Measurements from ENCODE around the gene ATP6V0E2. TPM values are rescaled to one million over a fixed set of nuclear protein-coding genes. Genes with fewer than 3 reads are reported as not detected.
A peak's percentile ranks its signal among the peaks of the same experiment; 100 is the strongest.

The ATP6V0E2 gene
- total RNA-seq, 1 donor from 2014 or later = 4.8 TPM

GRCh38 chr7:149838224-149838991, 35.4 kb upstream of the ATP6V0E2 start, which contains the start of gene ZNF862:
Gene ZNF862 (plus strand): TSS chr7:149838375. CDS start chr7:149838612, 237 bp downstream.
- peak; percentile 99 for DNase-seq (ENCODE audit: low spot score)

- DNase-seq (ENCODE audit: low spot score) = peak; percentile 36
Measured at GRCh38 chr7:149838992-149839408, 34.8 kb upstream of the ATP6V0E2 start.

- DNase-seq (ENCODE audit: low spot score) = no peak
Measured at GRCh38 chr7:149839933-149840332, 33.8 kb upstream of the ATP6V0E2 start.

DNA sequence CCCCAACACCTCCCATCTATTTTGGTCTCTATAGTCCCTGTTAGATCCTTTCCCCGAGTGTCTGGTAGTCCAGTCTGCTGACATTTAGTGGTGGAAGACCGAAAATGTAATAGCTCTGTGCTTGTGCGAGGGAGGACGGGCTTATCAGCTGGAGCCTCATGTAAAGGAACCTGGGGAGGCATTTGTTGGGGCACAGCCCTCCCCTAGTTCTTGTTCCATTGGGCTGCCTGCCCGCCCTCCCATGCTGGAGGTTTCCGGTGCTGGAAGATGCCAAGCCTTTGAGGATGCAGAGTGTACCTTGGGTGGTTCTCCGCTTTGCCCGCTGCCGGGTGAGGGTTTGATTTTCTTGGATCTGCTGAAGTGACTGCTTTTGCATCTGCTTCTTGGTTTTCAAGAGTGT, 30.2 kb upstream of the ATP6V0E2 start:
- DNase-seq (ENCODE audit: low spot score) = no peak

- DNase-seq (ENCODE audit: low spot score) = no peak
Measured at GRCh38 chr7:149844445-149844844, 29.3 kb upstream of the ATP6V0E2 start.

- DNase-seq (ENCODE audit: low spot score) = no peak
Measured at GRCh38 chr7:149845257-149845980, 28.4 kb upstream of the ATP6V0E2 start.

GRCh38 chr7:149846021-149846420, 27.7 kb upstream of the ATP6V0E2 start:
- no peak for DNase-seq (ENCODE audit: low spot score)

- no peak for DNase-seq (ENCODE audit: low spot score)
Measured at GRCh38 chr7:149846436-149847046, 27.2 kb upstream of the ATP6V0E2 start.

- no peak for DNase-seq (ENCODE audit: low spot score)
Measured at GRCh38 chr7:149849174-149849573, 24.6 kb upstream of the ATP6V0E2 start.

DNA sequence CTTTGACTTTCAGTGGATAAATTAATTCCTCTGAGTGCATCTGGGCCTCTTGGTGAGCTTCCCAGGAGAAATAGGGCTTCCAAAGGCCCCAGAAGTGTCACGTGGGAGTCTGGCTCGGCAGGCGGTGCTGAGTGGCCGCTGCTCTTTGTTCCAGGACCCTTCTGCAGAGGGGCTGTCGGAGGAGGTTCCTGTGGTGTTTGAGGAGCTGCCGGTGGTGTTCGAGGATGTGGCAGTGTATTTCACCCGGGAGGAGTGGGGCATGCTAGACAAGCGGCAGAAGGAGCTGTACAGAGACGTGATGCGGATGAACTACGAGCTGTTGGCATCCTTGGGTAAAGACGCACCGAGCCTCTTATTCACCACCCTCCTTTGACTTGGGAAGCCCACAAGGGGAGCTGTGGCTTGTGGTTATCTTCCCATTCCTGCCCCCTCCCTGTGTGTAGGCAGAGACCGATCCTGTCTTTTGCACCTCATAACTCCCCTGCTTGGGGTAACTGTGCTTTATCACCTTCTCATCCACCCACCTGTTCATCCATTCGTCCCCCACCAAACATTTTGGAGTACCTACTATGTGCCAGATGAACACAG, 23.7 kb upstream of the ATP6V0E2 start:
- DNase-seq (ENCODE audit: low spot score) = no peak

- DNase-seq (ENCODE audit: low spot score) = no peak
Measured at GRCh38 chr7:149850716-149851115, 23.1 kb upstream of the ATP6V0E2 start.

DNA sequence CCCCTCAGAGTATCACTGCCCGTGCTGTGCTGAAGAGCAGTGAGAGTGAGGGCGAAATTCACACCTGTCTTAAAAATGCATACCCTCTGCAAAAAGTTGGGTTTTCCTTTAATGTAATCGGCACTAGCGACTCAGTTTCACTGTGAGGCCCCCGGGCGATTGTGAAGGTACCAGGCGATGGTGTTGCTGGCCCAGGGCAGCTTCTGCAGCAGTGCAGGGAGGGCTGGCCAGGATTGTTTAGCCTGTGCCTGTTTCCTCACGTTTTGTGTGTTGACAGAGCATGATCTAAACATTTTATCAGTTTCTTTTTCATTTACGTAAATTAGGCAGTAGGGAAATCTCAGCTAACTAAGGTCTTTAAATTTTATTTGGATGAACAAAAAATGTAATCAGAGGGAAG, 22.3 kb upstream of the ATP6V0E2 start:
- DNase-seq (ENCODE audit: low spot score) = no peak

GRCh38 chr7:149853157-149853556, 20.6 kb upstream of the ATP6V0E2 start:
- DNase-seq (ENCODE audit: low spot score) = no peak

DNA sequence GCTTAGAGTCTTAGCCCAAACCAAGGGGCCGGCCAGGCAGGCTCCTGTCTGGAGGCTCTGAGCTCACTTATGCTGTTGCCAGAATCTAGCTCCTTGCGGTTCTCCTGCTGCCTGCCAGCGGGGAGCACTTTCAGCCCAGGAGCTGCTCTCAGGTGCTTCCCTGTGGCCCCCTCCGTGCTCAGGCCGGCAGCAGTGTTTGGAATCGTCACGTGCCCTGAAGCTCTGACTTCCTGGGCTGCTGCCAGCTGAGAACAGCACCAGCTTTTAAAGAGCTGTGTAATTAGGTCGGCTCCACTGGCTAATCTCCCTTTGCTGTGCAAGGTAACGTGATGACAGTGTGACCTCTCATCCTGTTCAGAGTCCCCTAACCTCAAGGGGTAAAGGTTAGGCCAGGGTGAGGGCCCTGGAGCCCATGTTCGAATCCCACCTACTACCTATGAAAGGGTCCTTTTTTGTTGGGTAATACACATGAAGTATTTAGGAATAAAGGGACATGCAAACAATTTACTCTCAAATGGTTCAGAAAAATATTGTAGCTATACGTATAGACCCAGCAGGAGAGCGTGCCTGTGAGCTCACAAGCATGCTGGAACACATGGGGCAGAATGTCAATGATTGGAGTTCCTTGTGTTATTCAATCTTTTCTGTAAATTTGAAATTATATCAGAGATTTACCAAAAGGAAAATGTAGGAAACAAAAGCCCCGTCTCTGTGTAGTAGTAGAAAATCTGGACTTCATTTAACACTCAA, 19.0 kb upstream of the ATP6V0E2 start:
- DNase-seq (ENCODE audit: low spot score) = peak; percentile 33

DNA sequence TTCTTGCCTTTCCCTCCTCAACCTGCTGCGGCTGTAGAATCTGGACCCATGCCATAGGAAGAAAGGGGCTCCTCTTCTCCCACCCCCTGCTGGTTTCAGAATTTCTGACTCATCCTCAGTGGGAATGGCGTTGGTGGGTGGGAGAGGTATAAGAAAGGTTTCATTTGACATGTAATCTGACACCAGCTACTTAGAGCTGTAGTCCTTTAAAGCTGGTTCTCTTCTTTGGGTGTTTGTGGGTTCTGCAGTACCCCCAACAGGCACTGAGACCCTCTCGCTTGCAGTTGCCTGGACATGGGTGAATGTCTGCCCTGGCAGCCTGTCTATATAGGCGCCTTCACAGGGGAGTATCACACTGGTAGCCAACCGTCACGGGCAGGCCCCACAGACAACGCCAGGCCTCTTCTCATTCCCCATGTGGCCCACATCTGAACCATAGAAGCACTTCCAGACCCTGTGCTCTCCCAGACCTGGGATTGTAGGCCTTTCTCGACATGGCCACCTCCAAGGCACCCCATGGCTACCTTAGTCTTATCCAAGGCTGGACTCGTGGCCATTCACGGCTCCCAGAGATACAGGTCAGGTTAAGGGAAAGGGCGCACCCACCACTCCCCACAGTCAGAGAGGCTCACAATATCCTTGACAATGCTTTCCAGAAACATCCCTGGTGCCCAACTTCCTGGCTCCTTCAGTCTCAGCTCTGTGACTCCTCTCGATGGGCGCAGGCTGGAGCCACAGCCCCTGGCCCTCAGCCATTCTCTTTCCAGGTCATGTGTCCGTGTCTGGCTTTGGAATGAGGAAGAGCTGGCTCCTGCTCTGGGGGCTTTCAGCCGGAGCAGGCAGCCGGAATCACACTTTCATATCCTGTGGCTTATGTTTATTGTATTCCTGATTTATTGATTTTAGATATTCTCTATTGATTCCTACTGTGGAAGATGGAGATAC, 18.1 kb upstream of the ATP6V0E2 start:
- DNase-seq (ENCODE audit: low spot score) = peak; percentile 50

GRCh38 chr7:149856583-149856982, 17.2 kb upstream of the ATP6V0E2 start:
- no peak for DNase-seq (ENCODE audit: low spot score)

DNA sequence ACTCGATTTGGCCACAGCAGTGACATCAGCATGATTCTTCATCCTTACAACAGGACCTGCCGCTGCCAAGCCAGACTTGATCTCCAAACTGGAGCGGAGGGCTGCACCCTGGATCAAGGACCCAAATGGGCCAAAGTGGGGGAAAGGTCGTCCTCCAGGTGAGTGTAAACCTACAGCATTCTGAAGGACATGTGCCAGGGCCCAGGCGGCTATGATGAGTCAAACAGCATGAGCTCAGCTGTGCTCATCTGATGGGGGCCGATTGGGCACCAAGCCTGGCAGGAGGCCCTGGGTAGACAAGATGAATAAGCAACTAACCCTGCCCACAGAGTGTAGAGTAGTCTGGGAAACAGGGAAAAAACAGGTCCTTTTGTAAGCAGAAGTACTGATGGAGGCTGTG, 14.4 kb upstream of the ATP6V0E2 start:
- no peak for DNase-seq (ENCODE audit: low spot score)

DNA sequence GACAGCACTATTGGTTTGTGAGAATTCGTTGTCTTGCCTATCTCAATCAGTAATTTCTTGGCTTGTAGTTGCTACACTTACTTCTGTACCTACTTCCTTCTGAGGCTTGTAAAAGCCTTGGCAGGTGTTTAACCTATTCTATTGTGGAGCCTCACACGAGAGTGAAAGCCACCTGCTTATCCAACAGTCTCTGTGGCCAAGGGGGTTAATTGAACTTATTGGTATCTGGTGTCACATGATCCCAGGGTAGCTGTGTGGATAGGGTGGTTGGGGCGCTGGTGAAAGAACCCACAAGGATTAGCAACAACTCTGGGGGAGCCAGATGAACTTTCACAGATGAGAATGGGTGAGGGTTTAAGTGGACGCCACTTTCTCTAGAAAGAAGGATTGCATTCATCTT, 13.9 kb upstream of the ATP6V0E2 start:
- no peak for DNase-seq (ENCODE audit: low spot score)

DNA sequence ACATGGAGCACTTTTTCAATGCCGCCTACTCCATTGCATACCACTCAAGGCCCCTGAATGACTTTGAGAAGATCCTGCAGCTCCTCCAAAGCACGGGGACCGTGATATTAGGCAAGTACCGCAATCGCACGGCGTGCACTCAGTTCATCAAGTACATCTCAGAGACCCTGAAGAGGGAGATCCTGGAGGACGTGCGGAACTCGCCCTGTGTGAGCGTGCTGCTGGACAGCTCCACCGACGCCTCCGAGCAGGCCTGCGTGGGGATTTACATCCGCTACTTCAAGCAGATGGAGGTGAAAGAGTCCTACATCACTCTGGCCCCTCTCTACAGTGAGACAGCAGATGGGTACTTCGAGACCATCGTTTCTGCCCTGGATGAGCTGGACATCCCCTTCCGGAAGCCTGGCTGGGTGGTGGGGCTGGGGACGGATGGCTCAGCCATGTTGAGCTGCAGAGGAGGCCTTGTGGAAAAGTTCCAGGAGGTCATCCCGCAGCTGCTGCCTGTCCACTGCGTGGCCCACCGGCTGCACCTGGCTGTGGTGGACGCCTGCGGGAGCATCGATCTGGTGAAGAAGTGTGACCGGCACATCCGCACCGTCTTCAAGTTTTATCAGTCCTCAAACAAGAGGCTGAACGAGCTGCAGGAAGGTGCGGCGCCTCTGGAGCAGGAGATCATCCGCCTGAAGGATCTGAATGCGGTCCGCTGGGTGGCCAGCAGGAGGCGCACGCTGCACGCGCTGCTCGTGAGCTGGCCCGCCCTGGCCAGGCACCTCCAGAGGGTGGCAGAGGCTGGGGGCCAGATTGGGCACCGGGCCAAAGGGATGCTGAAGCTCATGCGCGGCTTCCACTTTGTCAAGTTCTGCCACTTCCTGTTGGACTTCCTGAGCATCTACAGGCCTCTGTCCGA, 12.7 kb upstream of the ATP6V0E2 start:
- DNase-seq (ENCODE audit: low spot score) = no peak

Data from umbilical cord (tissue), 2 donors.